ENCODE measurements around the gene TERB1. TPM values are rescaled to one million over a fixed set of nuclear protein-coding genes. Genes with fewer than 3 reads are reported as not detected.

TERB1 gene
- total and polyA plus RNA-seq, 2 donors (not counting 3 experiments of a cell fraction or from before 2014, with no cell fraction given) = not detected

GRCh38 chr16:66840883-66841282 lies 39.5 kb upstream of the TERB1 start:
- Histone ChIP-seq H4K20me1 (replicated peaks; ENCODE audit: control insufficient read depth, extremely low read depth, insufficient read depth, low read length) (no peaks in the 10 kb centered on the region), H3K9me3 (replicated peaks; ENCODE audit: control insufficient read depth, insufficient read depth, low read length) (no peaks in the 10 kb centered on the region), H3K4me3 (replicated peaks in 1 of 3; ENCODE audit: insufficient read depth in 1 of 3, low read depth in 1 of 3, low read length in 3 of 3) (no peak overlapping the region), H3K4me1 (ENCODE audit: control insufficient read depth, extremely low read depth, insufficient read depth, low read length) (peaks cover 2% of the 10 kb centered on the region), H3K27me3 (ENCODE audit: control insufficient read depth in 2 of 2, insufficient read depth in 2 of 2, low read length in 2 of 2) (peaks cover 31 to 35% of the 10 kb centered on the region in 2 experiments), H3K4me2 (ENCODE audit: insufficient read depth, low read length) (no peak overlapping the region), H3K27ac (ENCODE audit: insufficient read depth, low read depth, low read length) (no peak overlapping the region), H3K9me1 (replicated peaks; ENCODE audit: control insufficient read depth, extremely low read depth, insufficient read depth, low read length) (no peaks in the 10 kb centered on the region), H3K79me2 (ENCODE audit: control insufficient read depth, insufficient read depth, low read length) (no peaks in the 10 kb centered on the region), H3K36me3 (ENCODE audit: control insufficient read depth in 2 of 2, extremely low read depth in 1 of 2, insufficient read depth in 2 of 2, low read length in 2 of 2) (no peaks in the 10 kb centered on the region), H3K9ac (replicated peaks; ENCODE audit: extremely low read depth, insufficient read depth, low read length) (no peak overlapping the region), H2AFZ (ENCODE audit: low read depth, low read length) (no peak overlapping the region)
- CTCF ChIA-PET = interaction anchor here (3.0 to 3.5 kb wide), 2 partner anchors 11 to 27 kb away, joined by 15 to 36 read pairs; partner anchors contain the start of gene NAE1
- POLR2A ChIA-PET = no interaction called here
- intact Hi-C loops (cut with micrococcal nuclease) = no loop called here
- TF ChIP-seq CTCF (IDR thresholded peaks at IDR 0.05; ENCODE audit: extremely low read depth in 1 of 2, insufficient read depth in 1 of 2, low read depth in 1 of 2, low read length in 2 of 2) (no peak), MAX (IDR thresholded peaks at IDR 0.05; ENCODE audit: insufficient read depth, insufficient read length) (no peak), FOS (IDR thresholded peaks at IDR 0.05; ENCODE audit: borderline replicate concordance, insufficient read depth, low read length) (no peak), MYC (IDR thresholded peaks at IDR 0.05; ENCODE audit: low read depth, low read length) (no peak), POLR2A (IDR thresholded peaks at IDR 0.05; ENCODE audit: low read depth, low read length) (no peak), EZH2 (IDR thresholded peaks at IDR 0.05; ENCODE audit: borderline replicate concordance, low read depth, low read length, severe bottlenecking) (no peak), POLR2AphosphoS5 (IDR thresholded peaks at IDR 0.05; ENCODE audit: insufficient read depth, low read depth, low read length) (no peak)
- DNase-seq (ENCODE audit: low read depth, low spot score) (no peak), FAIRE-seq (no peak)
- BruUV-seq (replicated peaks) = no TSS peak
- dilution Hi-C loops (cut with MboI; ENCODE audit: extremely low pct_ligation_motif_present, low sequenced_read_pairs) = no loop called here

Data from endothelial cell of umbilical vein (primary cell).